NCI-H128 (cell line): ENCODE results near the gene ANO6.
A peak's percentile ranks its signal among the peaks of the same experiment; 100 is the strongest.
"Not testable (repeated sequence)": the region's sequence is repeated elsewhere in the genome, so short reads cannot be mapped to it uniquely, and the experiment has no call there.

ENCODE experiments used
- DNase-seq: peaks from one replicate; lab custom pipeline; 2025; ENCODE audit not compliant: unreplicated experiment; lab: John Stamatoyannopoulos, UW

The ANO6 gene

GRCh38 chr12:45343269-45344051 lies 127.6 kb downstream of the ANO6 start:
- no peak for DNase-seq

- DNase-seq, result no peak
Observed at GRCh38 chr12:45348311-45348710, 132.4 kb downstream of the ANO6 start.

GRCh38 chr12:45348986-45349385 lies 133.1 kb downstream of the ANO6 start:
- DNase-seq, result no peak

GRCh38 chr12:45349916-45350315 lies 134.0 kb downstream of the ANO6 start:
- DNase-seq, result no peak

GRCh38 chr12:45350861-45351260 lies 135.0 kb downstream of the ANO6 start:
- DNase-seq, result no peak

- no peak for DNase-seq
Observed at GRCh38 chr12:45351921-45352670, 136.2 kb downstream of the ANO6 start.

GRCh38 chr12:45353944-45354343 lies 138.0 kb downstream of the ANO6 start:
- DNase-seq, result no peak

GRCh38 chr12:45354399-45354798 lies 138.5 kb downstream of the ANO6 start:
- no peak for DNase-seq

GRCh38 chr12:45355730-45356129 lies 139.8 kb downstream of the ANO6 start:
- DNase-seq, result no peak

GRCh38 chr12:45356822-45357538 lies 141.1 kb downstream of the ANO6 start:
- no peak for DNase-seq

- DNase-seq, result no peak
Observed at GRCh38 chr12:45357539-45358417, 141.9 kb downstream of the ANO6 start.

GRCh38 chr12:45362291-45362690 lies 146.4 kb downstream of the ANO6 start:
- DNase-seq, result no peak

GRCh38 chr12:45363903-45364302 lies 148.0 kb downstream of the ANO6 start:
- DNase-seq, result no peak

GRCh38 chr12:45368841-45369489 lies 153.1 kb downstream of the ANO6 start:
- DNase-seq, result no peak

GRCh38 chr12:45377815-45378214 lies 161.9 kb downstream of the ANO6 start:
- no peak for DNase-seq

- no peak for DNase-seq
Observed at GRCh38 chr12:45379261-45379660, 163.4 kb downstream of the ANO6 start.

GRCh38 chr12:45381351-45381750 lies 165.5 kb downstream of the ANO6 start:
- DNase-seq, result no peak

GRCh38 chr12:45388545-45388944 lies 172.7 kb downstream of the ANO6 start:
- peak; percentile 13 for DNase-seq

- DNase-seq, result no peak
Observed at GRCh38 chr12:45389426-45389825, 173.5 kb downstream of the ANO6 start.

- DNase-seq, result not testable (repeated sequence)
Observed at GRCh38 chr12:45397499-45397898, 181.6 kb downstream of the ANO6 start.
